Esophagus muscularis mucosa (tissue), 4 donors: ENCODE results near the gene HSPA8. TPM values are rescaled to one million over a fixed set of nuclear protein-coding genes. Genes with fewer than 3 reads are reported as not detected.

Experiments
- DNase-seq: peaks from one replicate; pipeline ENCODE4 v3.0.0-alpha.2; 2017; ENCODE audit errors: extremely low spot score
- H3K27ac ChIP-seq, 4 donors: fragments of 200-600 bp; sonication (generic); replicated peaks in 1 of 4; 1 replicate in 3 of 4; 2 replicates in 1 of 4; pipeline ENCODE4 v1.5.1; 2016 to 2019; ENCODE audit warnings: mild to moderate bottlenecking in 1 of 4
- H3K27me3 ChIP-seq, 4 donors: fragments of 200-600 bp; sonication (generic); one replicate each; pipeline versions ENCODE4 v1.5.1 to v1.6.0; 2016 to 2019
- H3K36me3 ChIP-seq, 4 donors: fragments of 200-600 bp; sonication (generic); one replicate each; pipeline ENCODE4 v1.5.1; 2016 to 2019
- H3K4me1 ChIP-seq, 4 donors: fragments of 200-600 bp; sonication (generic); one replicate each; pipeline ENCODE4 v1.5.1; 2016 to 2019
- H3K4me3 ChIP-seq, 4 donors: fragments of 200-600 bp; sonication (generic); 1 replicate in 2 of 4; 2 replicates in 2 of 4; pipeline ENCODE4 v1.5.1; 2016 to 2019; ENCODE audit warnings: mild to moderate bottlenecking in 4 of 4, moderate library complexity in 1 of 4
- H3K9me3 ChIP-seq, 4 donors: fragments of 200-600 bp; sonication (generic); 1 replicate in 3 of 4; 2 replicates in 1 of 4; pipeline ENCODE4 v1.5.1; 2016 to 2019
- EP300 ChIP-seq: sonication (generic); formaldehyde crosslinking; IDR thresholded peaks from one replicate; pipeline ENCODE4 v1.6.1; 2017; ENCODE audit warnings: antibody characterized with exemption
- POLR2A ChIP-seq: fragments of 450-650 bp; IDR thresholded peaks from one replicate; pipeline ENCODE4 v1.6.1; 2017; ENCODE audit warnings: antibody characterized with exemption, moderate library complexity, mild to moderate bottlenecking, low read depth
- POLR2AphosphoS5 ChIP-seq, 2 donors: sonication (generic); formaldehyde crosslinking; IDR thresholded peaks; one replicate each; pipeline ENCODE4 v1.6.1; 2017; ENCODE audit warnings: antibody characterized with exemption in 2 of 2
- WGBS: methylation state at CpG from one replicate; pipeline ENCODE4 v1.1.5; 2018; 5-methylcytosine and 5-hydroxymethylcytosine counted together
- intact Hi-C: fragments of 100-400 bp; cut with DNase I; formaldehyde crosslinking; loops from one replicate; pipeline ENCODE4 v1.15.1; 2023
- small RNA-seq, 3 donors: library from RNA; depleted of rRNA; stranded (forward); fragments of <200 nt; gene quantifications; one replicate each; pipeline ENCODE3, GENCODE V24; 2016
- total RNA-seq, 4 donors: library from RNA; depleted of rRNA; stranded (reverse); fragments of >200 nt; gene quantifications; one replicate each; pipeline versions ENCODE4 v1.1.0 to v1.2.1, GENCODE V29; 2016
- TF ChIP-seq, protein P1 (sequence below), 3 experiments: fragments of 200-600 bp in 2 of 3; fragments of 450-650 bp in 1 of 3; sonication (generic) in 2 of 3; IDR thresholded peaks; one replicate each; pipeline ENCODE4 v1.5.1; 2017 to 2019; ENCODE audit warnings: antibody characterized with exemption in 3 of 3, mild to moderate bottlenecking in 2 of 3, moderate library complexity in 1 of 3

The HSPA8 gene
- total RNA-seq, 4 donors from 2014 or later, result 982 to 1,379 (median 1,192) TPM

DNA sequence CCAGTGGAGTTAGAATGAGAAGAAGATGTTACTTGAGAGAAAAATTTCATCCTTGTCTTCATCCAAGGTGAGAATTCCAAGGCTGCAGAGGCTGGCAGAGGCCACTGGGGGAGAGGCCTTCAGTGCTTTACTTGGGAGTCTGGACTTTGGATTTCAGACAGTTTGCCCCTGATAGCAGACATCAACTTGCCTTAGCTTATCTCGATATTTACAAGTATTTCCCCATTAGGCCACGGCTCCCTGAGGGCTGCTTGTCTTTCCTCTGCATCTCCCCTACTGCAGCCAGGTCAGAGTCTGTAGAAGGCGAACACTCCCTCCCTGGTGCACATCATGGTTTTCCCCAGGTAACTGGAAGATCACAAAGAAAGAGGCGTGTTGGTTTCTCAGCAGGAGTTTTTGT, 50.4 kb downstream of the HSPA8 start:
- WGBS, result 79% methylated on average over 4 of the region's 4 CpGs
- intact Hi-C loops, result no loop called here
- Histone ChIP-seq H3K27ac (no peak overlapping the region), H3K9me3 (no peaks in the 10 kb centered on the region), H3K4me1 (no peaks in the 10 kb centered on the region), H3K4me3 (no peak overlapping the region), H3K36me3 (no peaks in the 10 kb centered on the region), H3K27me3 (no peaks in the 10 kb centered on the region)
- TF ChIP-seq, protein P1, sequence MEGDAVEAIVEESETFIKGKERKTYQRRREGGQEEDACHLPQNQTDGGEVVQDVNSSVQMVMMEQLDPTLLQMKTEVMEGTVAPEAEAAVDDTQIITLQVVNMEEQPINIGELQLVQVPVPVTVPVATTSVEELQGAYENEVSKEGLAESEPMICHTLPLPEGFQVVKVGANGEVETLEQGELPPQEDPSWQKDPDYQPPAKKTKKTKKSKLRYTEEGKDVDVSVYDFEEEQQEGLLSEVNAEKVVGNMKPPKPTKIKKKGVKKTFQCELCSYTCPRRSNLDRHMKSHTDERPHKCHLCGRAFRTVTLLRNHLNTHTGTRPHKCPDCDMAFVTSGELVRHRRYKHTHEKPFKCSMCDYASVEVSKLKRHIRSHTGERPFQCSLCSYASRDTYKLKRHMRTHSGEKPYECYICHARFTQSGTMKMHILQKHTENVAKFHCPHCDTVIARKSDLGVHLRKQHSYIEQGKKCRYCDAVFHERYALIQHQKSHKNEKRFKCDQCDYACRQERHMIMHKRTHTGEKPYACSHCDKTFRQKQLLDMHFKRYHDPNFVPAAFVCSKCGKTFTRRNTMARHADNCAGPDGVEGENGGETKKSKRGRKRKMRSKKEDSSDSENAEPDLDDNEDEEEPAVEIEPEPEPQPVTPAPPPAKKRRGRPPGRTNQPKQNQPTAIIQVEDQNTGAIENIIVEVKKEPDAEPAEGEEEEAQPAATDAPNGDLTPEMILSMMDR (IDR thresholded peaks at IDR 0.05), result no peak
- TF ChIP-seq POLR2AphosphoS5 (IDR thresholded peaks at IDR 0.05) (no peak), POLR2A (no peak), EP300 (no peak)
- no peak for DNase-seq

Small RNA genes lying within 50 kb of the gene (small RNA-seq; reads per million reads assigned to genes)
- gene RPL31P47 (0 reads per million in 3 donors), gene SNORD14C (0 reads per million in 3 donors), gene SNORD14D (0 reads per million in 3 donors), gene SNORD14E (101 to 175 (median 108) reads per million in 3 donors)

Other genes with a start within 250 kb of the HSPA8 start
- gene CRTAM, start 223.6 kb downstream of the HSPA8 start, total RNA-seq, result under 1 TPM in 1 of 4 donors, not detected in 3; 0.23 TPM
- 10 to 100 TPM in 3 of 4 donors, 1 to 10 TPM in 1; 9.6 to 14.9 (median 10.6) TPM for gene JHY, start 179.4 kb downstream of the HSPA8 start, total RNA-seq
- not detected for gene BSX, start 80.3 kb downstream of the HSPA8 start, total RNA-seq
- 100 to 1,000 TPM; 169 to 215 (median 197) TPM for gene CLMP, start 133.1 kb upstream of the HSPA8 start, total RNA-seq